ENCODE results near the gene PLCD3. TPM values are rescaled to one million over a fixed set of nuclear protein-coding genes. Genes with fewer than 3 reads are reported as not detected.

PLCD3 gene
- total and polyA plus RNA-seq, 2 of the 13 experiments (the other 11 are each of a cell fraction or from before 2014, with no cell fraction given) = 11.3 to 39.1 TPM

DNA sequence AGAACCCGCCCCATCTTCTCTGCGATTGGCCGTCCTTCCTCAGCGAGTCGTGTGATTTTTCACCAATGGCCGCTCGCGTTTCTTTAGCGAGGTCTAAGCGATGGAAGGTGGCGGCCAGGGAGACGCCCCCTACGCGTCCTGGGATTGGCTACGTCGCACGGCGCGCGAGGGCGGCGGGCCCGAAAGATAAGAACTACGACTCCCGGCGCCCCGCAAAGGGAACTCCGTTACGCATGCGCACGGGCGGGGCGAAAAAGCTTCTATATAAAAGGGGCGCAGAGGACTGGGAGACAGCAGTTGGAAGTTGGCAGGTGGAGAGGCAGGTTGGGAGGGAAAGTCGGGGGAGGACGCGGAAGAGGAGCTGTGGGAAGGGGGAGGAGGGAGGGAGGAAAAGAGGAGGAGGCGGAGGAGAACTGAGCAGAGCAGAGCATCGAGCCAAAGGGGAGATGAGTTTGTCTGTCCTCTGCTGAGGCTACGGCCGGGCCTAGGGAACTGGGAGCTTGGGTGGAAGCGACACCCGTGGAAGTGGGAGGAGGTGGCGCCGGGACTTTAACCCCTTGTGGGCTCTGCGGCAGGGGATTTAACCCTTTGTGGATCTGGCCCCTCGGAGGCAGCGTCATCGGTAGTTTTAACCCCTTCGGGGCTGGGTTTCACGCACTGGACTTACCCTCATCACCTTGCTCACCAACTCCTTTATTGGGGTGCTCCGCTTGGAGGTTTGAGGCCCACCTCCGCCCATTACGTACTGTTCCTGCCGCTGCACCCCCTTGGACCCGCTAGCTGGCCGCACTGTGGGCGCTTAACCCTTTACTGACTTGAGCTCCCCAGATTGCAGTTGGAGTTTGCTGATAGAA lies 16.1 kb upstream of the PLCD3 start, which contains the start of gene HEXIM1 (continued):
- TF ChIP-seq, protein P1, sequence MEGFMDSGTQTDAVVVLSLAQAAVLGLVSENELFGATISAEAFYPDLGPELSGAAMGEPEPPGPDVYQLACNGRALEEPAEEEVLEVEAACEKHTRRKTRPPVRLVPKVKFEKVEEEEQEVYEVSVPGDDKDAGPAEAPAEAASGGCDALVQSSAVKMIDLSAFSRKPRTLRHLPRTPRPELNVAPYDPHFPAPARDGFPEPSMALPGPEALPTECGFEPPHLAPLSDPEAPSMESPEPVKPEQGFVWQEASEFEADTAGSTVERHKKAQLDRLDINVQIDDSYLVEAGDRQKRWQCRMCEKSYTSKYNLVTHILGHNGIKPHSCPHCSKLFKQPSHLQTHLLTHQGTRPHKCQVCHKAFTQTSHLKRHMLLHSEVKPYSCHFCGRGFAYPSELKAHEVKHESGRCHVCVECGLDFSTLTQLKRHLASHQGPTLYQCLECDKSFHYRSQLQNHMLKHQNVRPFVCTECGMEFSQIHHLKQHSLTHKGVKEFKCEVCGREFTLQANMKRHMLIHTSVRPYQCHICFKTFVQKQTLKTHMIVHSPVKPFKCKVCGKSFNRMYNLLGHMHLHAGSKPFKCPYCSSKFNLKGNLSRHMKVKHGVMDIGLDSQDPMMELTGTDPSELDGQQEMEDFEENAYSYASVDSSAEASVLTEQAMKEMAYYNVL (CRISPR knock-in tag; IDR thresholded peaks at IDR 0.05; ENCODE audit: borderline replicate concordance) = peak; percentile 97
- no peak for TF ChIP-seq RNF2 (conservative IDR thresholded peaks at IDR 0.05; ENCODE audit: low read depth)
- 0 out of 2 replicates have a peak, but pooled peaks have one; percentile 11 for TF ChIP-seq REXO4 (CRISPR knock-in tag; IDR thresholded peaks at IDR 0.05; ENCODE audit: borderline replicate concordance)
- 0 out of 2 replicates have a peak, but pooled peaks have one; percentile 66 for TF ChIP-seq ZNF30 (CRISPR knock-in tag; IDR thresholded peaks at IDR 0.05)
- peak; percentile 96; the same call in 1 of the 2 replicates for TF ChIP-seq EEA1 (CRISPR knock-in tag; IDR thresholded peaks at IDR 0.05; ENCODE audit: borderline replicate concordance)
- peak; percentile 71; the same call in 1 of the 2 replicates for TF ChIP-seq FOXC1 (CRISPR knock-in tag; IDR thresholded peaks at IDR 0.05; ENCODE audit: borderline replicate concordance)
- no peak for TF ChIP-seq ZBTB3 (CRISPR knock-in tag; IDR thresholded peaks at IDR 0.05; ENCODE audit: borderline replicate concordance, low read depth)
- TF ChIP-seq SIX1 (CRISPR knock-in tag; IDR thresholded peaks at IDR 0.05; ENCODE audit: borderline replicate concordance) = peak; percentile 41
- peak; percentile 83 for TF ChIP-seq JUND (CRISPR knock-in tag; IDR thresholded peaks at IDR 0.05)
- TF ChIP-seq SALL1 (CRISPR knock-in tag; IDR thresholded peaks at IDR 0.05) = peak; percentile 94
- TF ChIP-seq ZFP41 (CRISPR knock-in tag; IDR thresholded peaks at IDR 0.05; ENCODE audit: borderline replicate concordance) = no peak
- peak; percentile 74 for TF ChIP-seq NR2C2 (CRISPR knock-in tag; IDR thresholded peaks at IDR 0.05; ENCODE audit: borderline replicate concordance)
- no peak; the same call in 1 of the 2 replicates for TF ChIP-seq ZNF431 (CRISPR knock-in tag; IDR thresholded peaks at IDR 0.05; ENCODE audit: borderline replicate concordance, low read depth)
- peak; percentile 81 for TF ChIP-seq HDAC1 (CRISPR knock-in tag; IDR thresholded peaks at IDR 0.05)
- TF ChIP-seq, protein P2, sequence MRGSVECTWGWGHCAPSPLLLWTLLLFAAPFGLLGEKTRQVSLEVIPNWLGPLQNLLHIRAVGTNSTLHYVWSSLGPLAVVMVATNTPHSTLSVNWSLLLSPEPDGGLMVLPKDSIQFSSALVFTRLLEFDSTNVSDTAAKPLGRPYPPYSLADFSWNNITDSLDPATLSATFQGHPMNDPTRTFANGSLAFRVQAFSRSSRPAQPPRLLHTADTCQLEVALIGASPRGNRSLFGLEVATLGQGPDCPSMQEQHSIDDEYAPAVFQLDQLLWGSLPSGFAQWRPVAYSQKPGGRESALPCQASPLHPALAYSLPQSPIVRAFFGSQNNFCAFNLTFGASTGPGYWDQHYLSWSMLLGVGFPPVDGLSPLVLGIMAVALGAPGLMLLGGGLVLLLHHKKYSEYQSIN (CRISPR knock-in tag; IDR thresholded peaks at IDR 0.05; ENCODE audit: borderline replicate concordance) = no peak
- no peak for TF ChIP-seq FOSL1 (CRISPR knock-in tag; IDR thresholded peaks at IDR 0.05; ENCODE audit: borderline replicate concordance)
- no peak; the same call in 1 of the 2 replicates for TF ChIP-seq NCOA1 (CRISPR knock-in tag; IDR thresholded peaks at IDR 0.05)
- peak; percentile 57 for TF ChIP-seq NCOA2 (CRISPR knock-in tag; IDR thresholded peaks at IDR 0.05)
- peak; percentile 100 for TF ChIP-seq PCBP2 (optimal IDR thresholded peaks at IDR 0.05; ENCODE audit: low read depth, low read length, poor library complexity, severe bottlenecking)
- no peak for TF ChIP-seq ATM (IDR thresholded peaks at IDR 0.05; ENCODE audit: borderline replicate concordance)
- TF ChIP-seq ZNF709 (CRISPR knock-in tag; IDR thresholded peaks at IDR 0.05) = peak; percentile 86
- TF ChIP-seq KLF13 (CRISPR knock-in tag; IDR thresholded peaks at IDR 0.05) = peak; percentile 95; the same call in 1 of the 2 replicates
- TF ChIP-seq ZNF230 (CRISPR knock-in tag; IDR thresholded peaks at IDR 0.05) = peak; percentile 68; the same call in 1 of the 2 replicates
- peak; percentile 95 for TF ChIP-seq ZNF781 (CRISPR knock-in tag; IDR thresholded peaks at IDR 0.05; ENCODE audit: borderline replicate concordance, not compliant biosample characterization)
- peak; percentile 34; the same call in 1 of the 2 replicates for TF ChIP-seq GLI4 (CRISPR knock-in tag; IDR thresholded peaks at IDR 0.05; ENCODE audit: borderline replicate concordance)
- peak; percentile 88; the same call in 1 of the 2 replicates for TF ChIP-seq KDM2A (CRISPR knock-in tag; IDR thresholded peaks at IDR 0.05; ENCODE audit: borderline replicate concordance, low read depth)
